Dedifferentiated amniotic fluid mesenchymal stem cell (primary cell): Measurements from ENCODE around the gene TRIB2.

ENCODE experiments used
- DNase-seq: peaks from one replicate; pipeline ENCODE4 v3.0.0-alpha.2; 2016; ENCODE audit errors: extremely low spot score

TRIB2 gene

DNA sequence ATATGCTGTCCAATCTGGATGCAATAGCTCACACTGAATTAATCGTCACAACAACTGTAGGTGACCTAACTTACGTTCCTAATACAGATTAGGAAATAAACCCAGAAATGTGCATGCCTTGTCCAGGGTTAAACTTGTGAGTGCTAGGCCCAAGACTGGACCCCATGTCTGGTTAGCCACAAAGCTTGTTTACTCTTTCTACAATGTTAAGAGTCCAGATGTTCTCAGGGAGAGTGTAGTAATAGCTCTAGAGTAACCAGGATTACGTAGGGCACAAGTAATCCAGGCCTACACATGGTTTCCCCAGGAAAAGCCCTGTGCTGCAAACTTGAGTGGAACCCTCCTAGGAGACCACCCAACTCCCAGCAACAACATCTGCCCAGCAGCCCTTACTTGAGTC lies 26.2 kb downstream of the TRIB2 start:
- DNase-seq = no peak

GRCh38 chr2:12750166-12750905 lies 33.6 kb downstream of the TRIB2 start:
- DNase-seq = no peak

DNA sequence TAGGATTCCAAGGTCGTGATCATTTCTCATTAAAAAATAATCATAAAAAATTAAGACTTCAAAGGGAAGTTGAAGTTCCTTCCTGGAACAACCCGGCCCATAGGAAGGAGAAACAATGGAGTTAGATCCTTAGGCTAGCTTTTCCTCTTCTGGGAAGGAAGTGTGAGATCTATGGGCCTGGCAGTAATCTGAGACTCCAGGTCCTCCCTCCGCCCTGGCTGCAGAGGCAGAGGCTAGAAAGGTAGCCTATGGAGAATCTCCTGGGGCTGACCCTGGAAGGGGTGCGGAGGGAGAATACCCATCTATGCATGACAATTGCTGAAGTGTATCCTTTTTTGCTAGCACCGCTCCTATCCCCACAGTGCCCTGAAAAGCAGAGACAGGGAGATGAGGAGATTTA lies 37.9 kb downstream of the TRIB2 start:
- no peak for DNase-seq

DNA sequence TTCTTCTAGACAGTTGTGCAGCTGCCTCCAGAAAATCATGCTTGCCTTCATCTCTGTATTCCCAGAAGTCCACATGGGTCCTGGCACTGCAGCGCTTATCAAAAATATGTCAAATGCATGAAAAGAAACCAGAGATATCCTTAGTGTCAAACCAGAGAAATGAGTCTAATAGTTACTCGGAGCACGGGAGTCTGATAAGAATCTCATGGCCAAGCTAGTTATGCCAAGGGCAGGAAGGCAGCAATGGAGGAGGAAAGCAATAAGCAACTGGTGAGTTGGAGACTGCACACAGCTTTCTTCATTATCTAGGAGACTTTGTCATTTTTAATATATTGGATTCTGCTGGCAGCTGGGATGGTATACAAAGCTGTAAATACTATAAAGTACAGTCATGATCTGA lies 38.6 kb downstream of the TRIB2 start:
- DNase-seq = no peak

DNA sequence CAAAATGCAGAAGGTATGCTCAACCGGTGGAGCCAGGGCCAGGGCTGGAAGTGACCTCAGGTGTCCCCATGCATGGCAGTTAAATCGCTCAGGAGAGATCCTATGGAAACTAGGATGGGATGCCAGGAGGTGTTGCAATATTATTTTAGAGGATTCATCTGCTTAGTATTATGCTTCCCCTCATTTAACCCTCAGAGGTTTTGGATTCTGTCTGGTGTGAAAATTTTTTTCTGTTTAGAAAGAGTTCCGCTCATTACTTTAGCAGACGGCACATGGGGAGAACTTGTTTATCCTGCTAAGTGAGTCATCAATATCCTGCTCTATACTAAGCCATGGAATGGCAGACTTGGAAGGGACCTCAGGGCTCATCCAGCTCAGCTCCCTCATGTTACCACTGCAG lies 42.5 kb downstream of the TRIB2 start:
- DNase-seq = peak; percentile 36

GRCh38 chr2:12761104-12761503 lies 44.4 kb downstream of the TRIB2 start:
- DNase-seq = no peak

DNA sequence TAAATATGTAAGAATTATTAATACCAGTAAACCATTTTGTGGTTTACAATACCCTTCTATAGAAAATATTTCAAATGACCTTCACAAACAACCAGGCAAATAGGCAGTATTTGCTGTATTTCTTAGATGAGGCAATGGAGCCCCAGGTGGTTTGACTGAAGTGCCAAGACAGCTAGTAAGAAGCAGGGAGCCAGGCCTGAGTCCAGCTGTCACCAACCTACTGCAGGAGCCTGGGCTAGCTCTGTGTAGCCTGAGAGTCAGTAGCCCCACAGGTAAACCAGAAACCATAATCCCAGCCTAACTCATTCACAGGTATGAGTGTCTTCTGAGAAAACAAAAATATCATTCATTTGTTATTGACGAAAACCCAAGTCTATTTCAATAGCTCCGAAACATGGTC lies 45.6 kb downstream of the TRIB2 start:
- DNase-seq = no peak

DNA sequence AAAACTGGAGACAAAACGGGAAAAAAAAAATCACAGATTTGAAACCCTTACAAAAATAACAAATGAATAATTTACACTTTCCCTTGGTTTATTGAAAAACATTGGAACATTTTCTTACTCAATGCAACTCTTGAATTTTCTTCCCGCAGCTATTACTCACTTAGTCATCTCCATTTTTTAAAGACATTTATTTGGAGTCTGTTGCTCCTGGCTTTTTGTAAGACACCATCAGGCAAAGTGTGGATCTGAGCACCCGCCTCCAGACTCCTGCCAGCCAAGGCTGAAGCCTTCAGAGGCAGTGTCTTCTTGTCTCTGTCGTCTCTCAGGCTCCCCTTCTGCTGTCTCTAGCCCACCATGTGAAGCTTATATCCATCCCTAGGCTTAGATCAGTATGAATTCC lies 46.2 kb downstream of the TRIB2 start:
- no peak for DNase-seq

DNA sequence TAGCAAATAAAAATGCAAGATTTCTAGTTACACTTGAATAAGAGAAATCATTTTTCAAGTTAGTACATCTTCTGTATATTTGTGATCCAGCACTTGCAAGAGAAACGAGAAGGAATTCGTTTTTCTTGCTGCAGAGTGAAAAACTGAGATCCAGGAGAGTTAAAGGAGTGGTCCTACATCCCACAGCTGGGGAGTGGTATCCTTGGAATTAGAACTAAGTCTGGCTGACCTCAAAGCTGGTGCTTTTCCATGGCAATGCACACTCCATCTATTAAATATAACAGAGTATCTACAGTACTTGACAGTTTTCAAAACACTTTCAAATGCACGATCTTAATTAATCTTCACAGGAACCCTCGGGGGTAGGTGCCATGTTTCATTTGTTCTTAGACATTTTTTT lies 46.8 kb downstream of the TRIB2 start:
- DNase-seq = no peak

DNA sequence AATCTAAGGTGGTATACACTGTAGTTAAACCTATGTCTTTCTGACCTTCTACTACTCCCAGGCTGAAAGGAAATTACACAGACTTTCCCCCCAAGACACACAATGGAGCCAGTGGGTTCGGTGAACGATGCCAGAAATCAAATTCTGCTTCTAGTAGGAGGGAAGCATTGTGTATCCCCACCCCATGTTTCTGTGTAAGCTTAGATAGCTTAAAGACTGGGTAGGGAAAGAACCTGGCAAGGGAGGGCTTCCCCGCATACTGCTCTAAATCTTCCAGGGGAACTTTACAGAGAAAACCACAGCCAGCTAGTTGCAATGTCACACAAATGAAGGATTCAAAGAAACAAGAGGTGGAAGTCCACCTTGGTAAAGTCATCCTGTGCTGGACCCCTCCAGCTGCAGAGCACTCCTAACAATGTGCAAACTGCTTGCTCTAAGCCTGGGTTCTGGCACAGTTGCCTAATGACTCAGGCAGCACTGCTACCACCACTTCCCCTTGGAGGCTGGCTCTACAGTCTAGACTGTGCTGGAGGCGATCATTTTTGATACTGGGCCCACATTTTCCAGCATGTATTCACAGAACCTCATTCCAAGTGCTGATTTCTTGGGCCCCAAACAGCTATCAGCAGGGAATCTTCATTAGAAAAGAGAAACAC lies 47.5 kb downstream of the TRIB2 start:
- DNase-seq = no peak

DNA sequence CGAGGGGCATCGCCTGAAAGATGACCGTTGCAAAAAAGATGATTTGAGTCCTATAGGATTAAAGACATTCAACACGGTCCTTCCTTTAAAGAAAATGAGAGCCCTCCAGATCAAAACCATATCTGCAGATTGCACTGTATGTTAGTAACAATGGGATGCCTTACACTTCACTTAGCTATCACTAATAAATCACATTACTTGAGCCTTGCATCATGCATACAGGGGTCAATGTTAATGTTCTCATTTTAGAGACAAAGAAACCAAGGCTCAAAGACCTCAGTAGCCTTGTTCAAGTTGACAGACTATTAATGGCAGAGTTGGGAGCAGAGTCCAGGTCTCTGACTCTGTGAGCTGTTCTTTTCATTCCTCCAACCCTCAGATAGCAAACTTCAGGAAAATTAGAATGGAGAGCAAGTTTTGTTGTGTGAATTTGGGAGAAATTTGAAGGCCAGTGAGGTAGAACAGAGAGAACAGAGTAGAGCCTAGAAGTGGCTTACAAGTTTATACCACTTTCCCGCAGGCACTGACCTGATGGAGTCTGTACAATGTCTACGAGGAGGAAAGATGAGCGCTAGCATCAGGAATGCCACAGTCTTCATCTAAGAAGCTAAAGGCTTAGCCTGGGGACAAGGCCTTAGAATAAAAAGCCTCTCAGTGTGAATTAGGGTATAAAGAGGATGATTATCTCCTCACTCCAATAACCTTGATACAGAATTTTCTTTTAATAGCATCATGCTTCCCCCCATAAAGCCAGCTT lies 48.3 kb downstream of the TRIB2 start:
- DNase-seq = no peak

DNA sequence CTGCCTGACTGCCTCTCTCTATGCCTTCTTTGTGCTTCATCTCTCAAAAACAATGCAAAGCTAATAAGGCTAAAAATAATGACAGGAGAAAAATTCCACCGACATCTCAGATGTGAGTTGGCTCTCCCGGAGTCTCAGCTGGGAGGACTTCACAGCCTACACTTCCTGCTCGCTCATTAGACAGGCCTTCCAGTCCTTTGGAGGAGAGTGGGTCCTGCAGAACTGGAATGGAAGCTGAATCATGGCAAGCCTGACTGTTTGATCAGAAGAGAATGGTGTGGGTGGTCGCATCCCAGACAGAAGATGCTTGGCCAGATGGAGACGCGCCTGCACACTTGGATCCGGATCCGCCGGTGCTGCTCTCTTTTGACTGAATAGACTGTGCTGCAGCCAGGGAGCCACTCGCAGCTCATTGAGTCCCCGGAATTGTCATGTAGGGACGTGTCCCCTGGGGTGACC lies 49.7 kb downstream of the TRIB2 start:
- DNase-seq = no peak

DNA sequence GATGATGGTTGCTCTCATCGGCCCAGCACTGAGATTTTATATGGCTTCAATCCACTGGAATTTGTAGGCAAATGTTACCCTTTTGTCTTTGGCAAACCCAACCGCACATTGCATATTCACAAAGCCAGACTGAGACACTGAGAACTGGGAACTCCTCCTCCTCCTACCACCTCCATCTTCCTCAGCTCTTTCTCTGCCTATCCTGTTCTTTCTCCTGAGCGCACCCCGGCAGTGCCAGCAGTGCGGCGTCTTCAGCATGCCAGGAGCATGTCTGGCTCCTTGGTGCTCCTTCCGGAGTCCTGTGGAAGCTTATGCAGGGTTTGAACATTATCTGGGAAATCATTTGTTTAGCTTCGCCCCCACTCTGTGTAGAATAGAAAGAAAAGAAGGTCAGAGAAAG lies 50.8 kb downstream of the TRIB2 start:
- DNase-seq = no peak

- no peak for DNase-seq
Observed at GRCh38 chr2:12767996-12768624, 51.4 kb downstream of the TRIB2 start.

DNA sequence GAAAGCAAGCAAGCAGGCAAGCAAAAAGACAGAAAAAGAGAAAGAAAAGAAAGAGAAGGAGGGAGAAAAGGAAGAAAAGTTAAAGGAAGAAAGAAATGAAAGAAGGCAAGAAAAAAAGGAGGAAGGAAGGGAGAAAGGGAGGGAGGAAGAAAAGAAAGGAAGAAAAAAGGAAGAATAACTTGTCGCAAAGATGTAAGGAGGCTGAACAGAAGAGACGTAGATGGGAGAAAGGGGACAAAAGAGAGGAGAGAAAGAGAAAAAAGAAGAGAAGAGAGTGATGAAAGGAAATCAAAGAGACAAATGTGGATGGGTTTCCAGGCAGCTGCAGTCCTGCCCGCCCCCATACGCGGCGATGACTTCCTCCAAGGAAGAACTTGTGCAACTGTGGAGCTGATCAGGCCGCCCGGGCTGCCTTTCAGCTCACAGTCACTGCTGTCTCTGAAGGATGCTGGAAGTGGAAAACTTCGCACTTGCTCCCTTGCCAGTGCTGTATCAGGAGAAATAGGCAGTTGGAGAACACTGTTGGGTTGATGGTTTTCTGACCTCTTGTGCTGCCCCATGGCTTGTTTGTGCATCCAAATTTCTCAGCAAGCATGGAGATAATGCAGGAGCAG lies 52.9 kb downstream of the TRIB2 start:
- no peak for DNase-seq

DNA sequence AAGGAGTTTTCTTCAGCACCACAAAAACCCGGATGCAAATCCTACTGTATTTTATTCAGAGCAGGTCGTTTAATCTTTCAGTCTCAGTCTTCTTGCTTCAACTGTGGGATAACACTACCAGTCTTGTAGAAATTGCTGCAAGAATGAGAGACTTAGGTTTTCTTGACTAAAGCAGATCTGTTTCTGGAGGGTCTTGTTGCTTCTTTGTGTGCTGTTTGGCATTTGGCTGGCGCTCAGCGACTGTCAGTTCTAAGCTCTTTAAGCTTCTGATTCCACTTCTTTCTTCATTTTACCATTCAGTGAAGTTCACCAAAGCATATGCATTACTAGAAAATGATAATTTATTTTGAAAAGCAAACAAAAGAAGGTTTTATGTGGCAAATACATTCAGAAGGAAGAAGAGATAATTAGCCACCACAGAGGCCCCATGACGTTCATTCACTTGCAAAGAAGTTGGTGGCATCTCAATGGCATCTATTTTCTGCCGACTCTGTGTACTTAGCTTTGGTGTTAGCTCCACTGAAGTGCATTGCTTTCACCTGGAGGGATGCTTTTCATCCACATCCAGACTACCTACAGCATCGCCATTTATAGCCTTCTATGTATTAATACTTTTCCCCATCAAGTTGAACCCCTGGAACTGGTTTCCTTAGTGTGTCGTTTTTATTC lies 53.7 kb downstream of the TRIB2 start:
- no peak for DNase-seq

- DNase-seq = no peak
Observed at GRCh38 chr2:12771154-12771553, 54.4 kb downstream of the TRIB2 start.

- no peak for DNase-seq
Observed at GRCh38 chr2:12773586-12774394, 57.1 kb downstream of the TRIB2 start.

GRCh38 chr2:12774395-12774727 lies 57.6 kb downstream of the TRIB2 start:
- no peak for DNase-seq

DNA sequence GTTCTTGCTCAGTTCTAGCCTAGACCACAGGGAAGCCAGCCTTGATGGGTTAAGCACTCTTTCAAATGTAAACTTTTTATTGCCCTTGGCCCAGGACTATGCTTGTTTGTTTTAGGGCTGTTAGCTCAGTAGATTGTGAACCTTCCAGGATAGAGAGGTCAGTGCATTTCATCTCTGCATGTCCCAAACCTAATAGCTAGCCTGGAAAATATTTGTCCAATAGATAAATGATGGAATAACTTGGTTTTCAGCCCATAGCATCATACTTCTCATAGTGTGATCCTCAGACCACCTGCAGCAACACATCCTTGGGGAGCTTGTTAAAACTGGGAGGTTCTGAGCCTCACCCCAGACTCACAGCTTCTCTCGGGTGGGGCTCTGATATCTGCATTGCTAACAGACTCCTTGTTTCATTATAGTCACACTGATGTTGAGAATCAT lies 59.8 kb downstream of the TRIB2 start:
- no peak for DNase-seq

DNA sequence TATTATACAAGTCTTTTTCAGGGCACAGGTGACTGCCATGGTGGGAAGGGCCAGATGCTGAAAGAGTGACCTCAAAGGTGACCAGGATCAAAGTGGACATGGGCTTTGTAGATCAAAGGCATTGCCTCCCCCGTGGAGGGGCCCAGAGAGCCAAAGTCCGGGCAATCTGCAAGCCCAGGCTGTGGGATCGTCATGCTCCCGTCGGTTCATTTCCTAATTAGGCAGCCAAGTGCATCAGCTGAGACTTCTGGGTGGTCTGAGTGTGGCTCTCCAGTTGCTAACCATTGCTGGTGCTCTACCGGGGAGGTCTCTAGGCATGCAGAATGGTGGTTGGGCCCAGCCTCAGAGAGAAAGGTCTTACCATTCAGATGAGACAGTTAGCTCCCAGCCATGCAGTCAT lies 61.6 kb downstream of the TRIB2 start:
- no peak for DNase-seq
